Measurements from ENCODE around the gene U2SURP.

- no peak for TF ChIP-seq CTCF (IDR thresholded peaks at IDR 0.05)
- TF ChIP-seq EZH2 (IDR thresholded peaks at IDR 0.05; ENCODE audit: borderline replicate concordance, insufficient read depth, low read depth, low read length, poor library complexity, severe bottlenecking) = no peak
Observed at GRCh38 chr3:143056372-143056771, 55.0 kb downstream of the U2SURP start.
